GM23338 (cell line): ENCODE measurements around the gene OR2AT4. TPM values are rescaled to one million over a fixed set of nuclear protein-coding genes. Genes with fewer than 3 reads are reported as not detected.

Experiments
- CREB1 ChIP-seq: fragments of 250-450 bp; sonication (Bioruptor Pico); IDR thresholded peaks from 2 replicates; pipeline ENCODE4 v1.5.0; 2020; ENCODE audit warnings: low read depth, mild to moderate bottlenecking, moderate library complexity
- EZH2phosphoT487 ChIP-seq: fragments of 200-600 bp; sonication (generic); IDR thresholded peaks from one replicate; pipeline ENCODE4 v1.8.1; 2018; ENCODE audit warnings: antibody characterized with exemption; ENCODE audit not compliant: unreplicated experiment
- JUNB ChIP-seq: IDR thresholded peaks from one replicate; pipeline ENCODE4 v1.6.1; 2016; ENCODE audit warnings: antibody characterized with exemption; ENCODE audit not compliant: unreplicated experiment
- POLR2AphosphoS5 ChIP-seq: IDR thresholded peaks from 2 replicates; pipeline ENCODE4 v1.6.1; 2016; ENCODE audit warnings: antibody characterized with exemption, low read depth
- REST ChIP-seq: IDR thresholded peaks from one replicate; pipeline ENCODE4 v1.6.1; 2018; ENCODE audit warnings: antibody characterized with exemption; ENCODE audit not compliant: unreplicated experiment
- STAT1 ChIP-seq: IDR thresholded peaks from one replicate; pipeline ENCODE4 v1.6.1; 2016; ENCODE audit warnings: antibody characterized with exemption; ENCODE audit not compliant: unreplicated experiment
- ZNF331 ChIP-seq: fragments of 250-450 bp; sonication (Bioruptor Pico); IDR thresholded peaks from 2 replicates; pipeline ENCODE4 v1.5.0; 2020; ENCODE audit warnings: low read depth, mild to moderate bottlenecking, moderate library complexity
- ZNF462 ChIP-seq: fragments of 250-450 bp; sonication (Bioruptor Pico); IDR thresholded peaks from 2 replicates; pipeline ENCODE4 v1.5.0; 2020; ENCODE audit warnings: mild to moderate bottlenecking, moderate library complexity
- polyA plus RNA-seq: library from polyadenylated mRNA; unstranded; fragments of >200 nt; fragmentation: Nextera tagmentation; extraction: Ambion mirVana; gene quantifications from 2 replicates; pipeline ENCODE4 v1.2.1, GENCODE V29; 2016
- total RNA-seq: library from RNA; depleted of rRNA; stranded (reverse); fragments of >200 nt; shearing (Covaris generic); gene quantifications from 2 replicates; pipeline ENCODE4 v1.2.3, GENCODE V29; 2014

The OR2AT4 gene
- total and polyA plus RNA-seq, 2 experiments from 2014 or later = not detected

GRCh38 chr11:75077316-75077715 is 19.4 kb downstream of the OR2AT4 start (continued):
- TF ChIP-seq ZNF462 (CRISPR knock-in tag) (no peak), CREB1 (CRISPR knock-in tag) (no peak), STAT1 (no peak), REST (no peak), EZH2phosphoT487 (no peak), JUNB (no peak), POLR2AphosphoS5 (no peak), ZNF331 (CRISPR knock-in tag) (no peak)
